Smooth muscle cell of trachea (primary cell): ENCODE measurements around the gene HLA-DRB1. TPM values are rescaled to one million over a fixed set of nuclear protein-coding genes. Genes with fewer than 3 reads are reported as not detected.

Source experiments
- total RNA-seq: library from RNA; depleted of rRNA; stranded (reverse); fragments of >200 nt; gene quantifications from 2 replicates; pipeline ENCODE4 v1.2.1, GENCODE V29; 2014

Gene HLA-DRB1
- 0.17 TPM in 1 of 2 replicates, not detected in the other for total RNA-seq

GRCh38 chr6:32589596-32590449, at the start of gene HLA-DRB1:
Gene HLA-DRB1 (minus strand): TSS chr6:32589848. CDS start chr6:32589742, 106 bp downstream.

GRCh38 chr6:32637219-32637880, 47.7 kb upstream of the HLA-DRB1 start, which contains the start of gene HLA-DQA1:
Gene HLA-DQA1 (plus strand): TSS chr6:32637406. CDS start chr6:32637459, 53 bp downstream.

DNA sequence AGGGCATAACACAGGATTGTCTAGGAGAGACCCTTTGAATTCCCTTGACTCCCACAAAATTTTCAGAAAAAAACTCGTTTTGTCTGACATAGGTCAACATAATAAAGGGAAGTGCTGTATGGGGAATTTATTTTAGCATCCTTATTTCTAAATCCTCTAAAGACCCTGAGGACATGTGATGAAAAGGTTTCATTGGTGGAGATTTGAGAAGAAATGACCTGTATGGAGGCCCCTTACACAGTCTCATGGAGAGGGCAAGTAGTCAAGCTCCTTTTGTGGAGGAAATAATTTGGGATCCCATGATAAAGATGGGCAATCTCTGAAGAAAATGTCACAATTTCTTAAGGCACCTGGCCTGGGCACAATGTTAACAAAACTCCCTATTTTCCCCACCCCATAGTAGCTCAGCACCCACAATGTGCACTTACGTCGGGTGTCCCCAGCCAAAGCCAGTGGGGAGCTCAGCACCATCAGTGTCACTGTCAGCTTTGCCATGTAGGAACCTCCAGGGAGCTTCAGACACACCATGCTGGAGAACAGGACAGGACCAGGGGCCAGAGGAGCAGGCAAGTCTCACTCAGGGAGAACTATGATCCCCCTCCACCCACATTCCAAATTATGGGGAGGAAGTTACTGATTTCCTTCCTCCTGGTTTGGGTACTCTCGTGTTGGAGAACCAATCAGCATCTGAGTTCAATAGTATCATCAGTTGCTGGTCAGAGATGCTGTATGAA, 59.8 kb downstream of the HLA-DRB1 start, which contains the start of gene HLA-DRB5:
Gene HLA-DRB5, minus strand, starts transcription at position 591 of the 734 bp plus-strand sequence. Its CDS starts 63 bp downstream, at position 528.

Other genes starting within 250 kb of the HLA-DRB1 start
- not detected in 2 replicates for gene TSBP1, start 217.9 kb downstream of the HLA-DRB1 start, total RNA-seq
- gene BTNL2, start 182.7 kb downstream of the HLA-DRB1 start, total RNA-seq = not detected in 2 replicates
- gene HLA-DRA, start 150.0 kb downstream of the HLA-DRB1 start, total RNA-seq = 0.15 and 0.17 TPM in 2 replicates
- 0.15 TPM in 1 of 2 replicates, not detected in the other for gene HLA-DRB5, start 59.6 kb downstream of the HLA-DRB1 start, total RNA-seq
- not detected in 2 replicates for gene HLA-DQA1, start 47.6 kb upstream of the HLA-DRB1 start, total RNA-seq
- gene HLA-DQB1, start 76.8 kb upstream of the HLA-DRB1 start, total RNA-seq = not detected in 2 replicates
- not detected in 2 replicates for gene HLA-DQA2, start 151.5 kb upstream of the HLA-DRB1 start, total RNA-seq
- not detected in 2 replicates for gene HLA-DQB2, start 173.7 kb upstream of the HLA-DRB1 start, total RNA-seq
- gene HLA-DOB, start 227.2 kb upstream of the HLA-DRB1 start, total RNA-seq = 0.29 TPM in 1 of 2 replicates, not detected in the other
- gene TAP2, start 248.9 kb upstream of the HLA-DRB1 start, total RNA-seq = 24.3 and 29.1 TPM in 2 replicates